ENCODE measurements around the gene MAP6. TPM values are rescaled to one million over a fixed set of nuclear protein-coding genes. Genes with fewer than 3 reads are reported as not detected.
A peak's percentile ranks its signal among the peaks of the same experiment; 100 is the strongest.

The MAP6 gene
- total and polyA plus RNA-seq, 9 of the 15 experiments (the other 6 are each of a cell fraction or from before 2014, with no cell fraction given), result not detected

- no peak for TF ChIP-seq SREBF2 (CRISPR knock-in tag; IDR thresholded peaks at IDR 0.05)
- TF ChIP-seq STAG1 (CRISPR knock-in tag; IDR thresholded peaks at IDR 0.05; ENCODE audit: borderline replicate concordance), result peak; percentile 43; the same call in 1 of the 2 replicates
- no peak for TF ChIP-seq KDM5B (IDR thresholded peaks at IDR 0.05; ENCODE audit: insufficient replicate concordance, low read depth, low read length)
- TF ChIP-seq, protein P1, sequence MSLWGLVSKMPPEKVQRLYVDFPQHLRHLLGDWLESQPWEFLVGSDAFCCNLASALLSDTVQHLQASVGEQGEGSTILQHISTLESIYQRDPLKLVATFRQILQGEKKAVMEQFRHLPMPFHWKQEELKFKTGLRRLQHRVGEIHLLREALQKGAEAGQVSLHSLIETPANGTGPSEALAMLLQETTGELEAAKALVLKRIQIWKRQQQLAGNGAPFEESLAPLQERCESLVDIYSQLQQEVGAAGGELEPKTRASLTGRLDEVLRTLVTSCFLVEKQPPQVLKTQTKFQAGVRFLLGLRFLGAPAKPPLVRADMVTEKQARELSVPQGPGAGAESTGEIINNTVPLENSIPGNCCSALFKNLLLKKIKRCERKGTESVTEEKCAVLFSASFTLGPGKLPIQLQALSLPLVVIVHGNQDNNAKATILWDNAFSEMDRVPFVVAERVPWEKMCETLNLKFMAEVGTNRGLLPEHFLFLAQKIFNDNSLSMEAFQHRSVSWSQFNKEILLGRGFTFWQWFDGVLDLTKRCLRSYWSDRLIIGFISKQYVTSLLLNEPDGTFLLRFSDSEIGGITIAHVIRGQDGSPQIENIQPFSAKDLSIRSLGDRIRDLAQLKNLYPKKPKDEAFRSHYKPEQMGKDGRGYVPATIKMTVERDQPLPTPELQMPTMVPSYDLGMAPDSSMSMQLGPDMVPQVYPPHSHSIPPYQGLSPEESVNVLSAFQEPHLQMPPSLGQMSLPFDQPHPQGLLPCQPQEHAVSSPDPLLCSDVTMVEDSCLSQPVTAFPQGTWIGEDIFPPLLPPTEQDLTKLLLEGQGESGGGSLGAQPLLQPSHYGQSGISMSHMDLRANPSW (CRISPR knock-in tag; IDR thresholded peaks at IDR 0.05), result no peak
- TF ChIP-seq TRIM25 (IDR thresholded peaks at IDR 0.05; ENCODE audit: borderline replicate concordance), result no peak
- peak; percentile 34; the same call in 1 of the 2 replicates for TF ChIP-seq HMGXB4 (CRISPR knock-in tag; IDR thresholded peaks at IDR 0.05)
- TF ChIP-seq ARID2 (IDR thresholded peaks at IDR 0.05), result peak; percentile 89
- TF ChIP-seq RB1 (IDR thresholded peaks at IDR 0.05; ENCODE audit: low read depth), result peak; percentile 41; the same call in 1 of the 2 replicates
- TF ChIP-seq FOXA3 (CRISPR knock-in tag; conservative IDR thresholded peaks at IDR 0.05 in 1 of 2, IDR thresholded peaks at IDR 0.05 in 1 of 2), result no peak
- TF ChIP-seq KLF16 (IDR thresholded peaks at IDR 0.05), result no peak
- no peak for TF ChIP-seq ELK1 (CRISPR knock-in tag; IDR thresholded peaks at IDR 0.05)
- peak; percentile 91 for TF ChIP-seq DEAF1 (CRISPR knock-in tag; IDR thresholded peaks at IDR 0.05)
These were observed 121.2 kb downstream of the MAP6 start (continued) for GRCh38 chr11:75547617-75548058.

Data from K562 (cell line).